Fibroblast of lung (primary cell): ENCODE measurements around the gene RIPOR3. TPM values are rescaled to one million over a fixed set of nuclear protein-coding genes. Genes with fewer than 3 reads are reported as not detected.
"Not testable (repeated sequence)": the region's sequence is repeated elsewhere in the genome, so short reads cannot be mapped to it uniquely, and the experiment has no call there.

ENCODE experiments used
- DNase-seq, 2 donors: peaks; one replicate each; pipeline versions ENCODE4 v3.0.0 to v3.0.0-alpha.2; 2010; ENCODE audit warnings: low read depth in 2 of 2
- H2AFZ ChIP-seq: 2 replicates; pipeline ENCODE4 v1.5.1; 2012; ENCODE audit warnings: low read length, control low read depth, inconsistent platforms
- H3K27ac ChIP-seq: 2 replicates; pipeline ENCODE4 v1.5.1; 2011; ENCODE audit warnings: low read length, control low read depth; ENCODE audit not compliant: insufficient read depth
- H3K27me3 ChIP-seq: 2 replicates; pipeline ENCODE4 v1.5.1; 2011; ENCODE audit warnings: mild to moderate bottlenecking, low read length; ENCODE audit not compliant: control insufficient read depth, insufficient read depth
- H3K36me3 ChIP-seq: 2 replicates; pipeline ENCODE4 v1.5.1; 2011; ENCODE audit warnings: low read length; ENCODE audit not compliant: control insufficient read depth, insufficient read depth
- H3K4me1 ChIP-seq: 2 replicates; pipeline ENCODE4 v1.5.1; 2011; ENCODE audit warnings: low read length; ENCODE audit not compliant: control insufficient read depth, insufficient read depth; ENCODE audit errors: extremely low read depth
- H3K4me2 ChIP-seq: 2 replicates; pipeline ENCODE4 v1.5.1; 2011; ENCODE audit warnings: low read length, control low read depth; ENCODE audit not compliant: insufficient read depth; ENCODE audit errors: extremely low read depth
- H3K4me3 ChIP-seq, 4 experiments: fragments of 200-600 bp in 1 of 4; sonication (generic) in 1 of 4; replicated peaks in 1 of 4; 2 replicates each; pipeline ENCODE4 v1.5.1; 2011 to 2016; ENCODE audit warnings: low read length in 4 of 4, low read depth in 3 of 4, mild to moderate bottlenecking in 3 of 4, control low read depth in 2 of 4, inconsistent platforms in 1 of 4, mixed read lengths in 1 of 4; ENCODE audit not compliant: insufficient read depth in 1 of 4; ENCODE audit errors: control extremely low read depth in 1 of 4
- H3K79me2 ChIP-seq: 2 replicates; pipeline ENCODE4 v1.5.1; 2012; ENCODE audit warnings: mild to moderate bottlenecking, low read length, inconsistent platforms; ENCODE audit not compliant: control insufficient read depth, insufficient read depth
- H3K9ac ChIP-seq: 2 replicates; pipeline ENCODE4 v1.5.1; 2011; ENCODE audit warnings: mild to moderate bottlenecking, low read length, control low read depth; ENCODE audit not compliant: insufficient read depth
- H3K9me3 ChIP-seq: 2 replicates; pipeline ENCODE4 v1.5.1; 2012; ENCODE audit warnings: low read depth, low read length; ENCODE audit not compliant: control insufficient read depth, insufficient read depth
- H4K20me1 ChIP-seq: 2 replicates; pipeline ENCODE4 v1.5.1; 2011; ENCODE audit warnings: low read length; ENCODE audit not compliant: control insufficient read depth, insufficient read depth; ENCODE audit errors: extremely low read depth
- CTCF ChIP-seq, 2 donors: IDR thresholded peaks in 1 of 2; conservative IDR thresholded peaks in 1 of 2; 1 replicate in 1 of 2; 2 replicates in 1 of 2; pipeline ENCODE4 v1.5.1; 2011 to 2012; ENCODE audit warnings: low read length in 2 of 2, control low read depth in 1 of 2, inconsistent platforms in 1 of 2, low read depth in 1 of 2, mild to moderate bottlenecking in 1 of 2
- EZH2 ChIP-seq: IDR thresholded peaks from 2 replicates; pipeline ENCODE4 v1.5.1; 2012; ENCODE audit warnings: low read length, control low read depth, mild to moderate bottlenecking; ENCODE audit errors: missing control alignments
- polyA plus RNA-seq, 2 donors: library from polyadenylated mRNA; depleted of rRNA in 1 of 2; stranded (reverse) in 1 of 2; unstranded in 1 of 2; fragments of >200 nt; gene quantifications; 2 replicates each; pipeline ENCODE4 v1.2.1, GENCODE V29; 2011 to 2012; ENCODE audit warnings: missing spikeins in 1 of 2
- total RNA-seq: library from RNA; depleted of rRNA; stranded (reverse); fragments of >200 nt; gene quantifications from 2 replicates; pipeline ENCODE4 v1.2.1, GENCODE V29; 2014

Gene RIPOR3
- total and polyA plus RNA-seq, 2 donors (not counting 1 experiment from before 2014, with no cell fraction given): 2.0 to 4.1 TPM

DNA sequence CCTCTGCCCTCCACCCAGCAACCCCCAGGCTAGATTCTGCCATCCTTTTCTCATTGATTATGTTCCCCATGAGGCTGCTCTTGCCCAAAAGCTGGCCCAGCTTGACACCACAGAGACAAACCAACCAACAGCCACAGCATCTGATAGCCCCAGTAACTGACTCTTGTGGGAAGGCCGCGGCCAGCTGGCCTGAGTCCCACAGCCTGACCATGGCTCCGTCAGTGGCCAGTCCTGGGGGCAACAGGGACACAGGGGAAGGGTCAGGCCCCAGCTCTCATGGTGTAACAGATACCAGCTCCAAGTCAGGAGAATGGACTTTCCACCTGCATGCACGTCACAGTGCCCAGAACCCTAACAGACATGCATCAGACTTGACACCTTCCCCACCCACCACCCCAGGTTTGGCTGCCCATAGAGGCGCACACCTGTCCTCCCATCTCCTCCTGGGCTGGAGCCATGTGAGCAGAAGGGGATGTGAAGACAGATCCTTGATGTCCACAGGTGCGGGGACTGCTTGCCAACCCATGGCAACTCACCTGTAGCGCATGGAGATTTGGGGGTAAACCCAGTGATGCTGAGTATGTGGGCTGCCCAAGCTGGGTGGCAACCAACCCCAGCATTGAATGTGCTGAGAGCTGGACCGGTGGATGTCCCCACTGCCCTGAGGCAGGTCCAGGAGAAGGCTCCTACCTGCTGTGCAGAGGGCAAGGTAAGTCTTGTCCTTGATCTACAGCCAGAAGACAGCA is 18.8 kb downstream of the RIPOR3 start:
- no peak overlapping the region for H2AFZ ChIP-seq
- no peaks in the 10 kb centered on the region for H4K20me1 ChIP-seq
- no peak for DNase-seq
- no peaks in the 10 kb centered on the region for H3K27me3 ChIP-seq
- no peak overlapping the region for H3K4me3 ChIP-seq
- no peaks in the 10 kb centered on the region for H3K4me1 ChIP-seq
- H3K36me3 ChIP-seq: no peaks in the 10 kb centered on the region
- H3K9ac ChIP-seq: no peak overlapping the region
- no peak overlapping the region for H3K4me2 ChIP-seq
- no peak overlapping the region for H3K27ac ChIP-seq
- no peaks in the 10 kb centered on the region for H3K9me3 ChIP-seq
- H3K79me2 ChIP-seq: no peaks in the 10 kb centered on the region
- TF ChIP-seq EZH2: no peak
- TF ChIP-seq CTCF (conservative IDR thresholded peaks at IDR 0.05 in 1 of 2, IDR thresholded peaks at IDR 0.05 in 1 of 2; ENCODE audit: low read depth in 1 of 2, low read length in 2 of 2): no peak

GRCh38 chr20:50671626-50672025 is 19.7 kb downstream of the RIPOR3 start:
- Histone ChIP-seq H3K36me3 (no peaks in the 10 kb centered on the region), H3K27ac (no peak overlapping the region), H3K27me3 (no peaks in the 10 kb centered on the region), H3K9ac (no peak overlapping the region), H3K4me3 (no peak overlapping the region), H2AFZ (no peak overlapping the region), H3K79me2 (no peaks in the 10 kb centered on the region), H3K4me2 (no peak overlapping the region), H3K4me1 (no peaks in the 10 kb centered on the region), H3K9me3 (no peaks in the 10 kb centered on the region), H4K20me1 (no peaks in the 10 kb centered on the region)
- no peak for TF ChIP-seq CTCF (conservative IDR thresholded peaks at IDR 0.05 in 1 of 2, IDR thresholded peaks at IDR 0.05 in 1 of 2; ENCODE audit: low read depth in 1 of 2, low read length in 2 of 2)
- no peak for TF ChIP-seq EZH2
- DNase-seq: no peak

- not testable (repeated sequence) for H4K20me1 ChIP-seq, H3K9me3 ChIP-seq, H3K36me3 ChIP-seq, H3K4me3 ChIP-seq, H3K79me2 ChIP-seq, H3K27ac ChIP-seq, H2AFZ ChIP-seq, H3K4me2 ChIP-seq, H3K4me1 ChIP-seq, H3K27me3 ChIP-seq, H3K9ac ChIP-seq, DNase-seq
These were observed 20.3 kb downstream of the RIPOR3 start for GRCh38 chr20:50671010-50671409.
